HG02852 (cell line): ENCODE measurements around the gene KANSL1.

Source experiments
- ATAC-seq: cut with Tn5 transposase; IDR thresholded peaks from one replicate; pipeline ENCODE4 v1.9.1; 2021; ENCODE audit warnings: mild to moderate bottlenecking, moderate library complexity; ENCODE audit not compliant: unreplicated experiment

KANSL1 gene

DNA sequence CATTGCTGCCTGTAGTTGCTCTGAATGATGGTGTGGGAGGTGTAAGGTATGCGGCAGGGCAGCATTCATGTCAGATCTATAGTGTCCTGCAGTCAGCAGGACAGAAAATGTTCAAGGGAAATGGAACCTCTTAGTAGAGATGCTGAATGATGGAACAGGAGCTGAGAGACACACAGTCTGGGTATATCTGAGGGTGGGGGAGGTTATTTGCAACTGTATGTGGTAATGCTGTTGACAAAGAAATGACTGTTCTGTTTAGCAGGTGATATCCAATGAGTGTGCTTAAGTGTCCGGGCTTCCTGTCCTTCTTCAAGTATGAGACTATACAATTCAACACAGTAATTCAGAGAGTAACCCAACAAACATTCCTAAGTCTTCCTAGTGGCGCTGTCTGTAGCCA is 147.6 kb downstream of the KANSL1 start:
- ATAC-seq, result no peak

DNA sequence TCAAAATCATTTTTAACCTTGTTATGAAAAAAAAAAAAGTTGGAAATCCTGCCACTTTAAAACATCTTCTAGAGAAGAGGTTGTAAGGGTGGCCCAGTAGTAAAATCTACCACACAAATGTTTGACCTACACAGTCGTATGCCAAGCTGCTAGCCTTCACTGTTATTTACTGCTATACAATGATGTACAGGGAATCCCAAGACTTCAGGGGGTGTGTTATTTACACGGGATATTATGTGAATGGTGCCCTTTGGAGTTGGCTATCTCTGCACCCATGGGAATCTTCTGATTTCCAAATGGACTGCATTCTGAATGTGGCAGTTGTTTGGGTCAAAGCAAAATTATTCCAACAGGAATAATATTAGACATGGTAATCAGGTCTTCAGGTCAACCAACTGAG is 148.2 kb downstream of the KANSL1 start:
- no peak for ATAC-seq

DNA sequence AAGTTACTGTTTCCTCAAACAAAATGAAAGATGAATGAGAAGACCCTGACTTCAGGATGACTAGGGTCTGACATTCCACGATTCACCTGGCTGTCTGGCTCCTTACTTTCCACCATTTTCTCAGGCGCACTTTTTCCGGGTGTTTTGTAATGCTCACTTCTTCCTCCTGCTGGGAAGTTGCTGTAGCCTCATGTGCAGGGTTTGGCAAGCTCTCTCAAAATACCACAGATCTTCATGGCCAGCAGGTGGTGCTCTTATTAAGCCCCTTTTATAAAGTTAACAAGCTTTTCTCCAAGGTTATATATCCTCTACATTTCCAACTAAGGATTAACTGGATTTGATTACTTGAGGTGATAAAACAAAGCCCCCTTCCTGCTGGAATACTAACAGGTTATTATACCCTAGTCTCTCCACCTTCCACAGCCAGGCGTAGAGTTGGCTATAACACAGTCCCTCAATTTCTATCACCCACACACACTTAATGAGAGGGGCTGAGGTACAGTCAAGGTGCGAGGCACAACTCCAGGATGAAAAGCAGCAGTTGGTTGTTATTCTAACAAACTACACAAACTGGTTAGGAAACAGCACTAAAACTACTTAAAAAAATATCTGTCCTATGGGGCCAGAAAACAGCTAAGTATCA is 148.8 kb downstream of the KANSL1 start:
- no peak for ATAC-seq

DNA sequence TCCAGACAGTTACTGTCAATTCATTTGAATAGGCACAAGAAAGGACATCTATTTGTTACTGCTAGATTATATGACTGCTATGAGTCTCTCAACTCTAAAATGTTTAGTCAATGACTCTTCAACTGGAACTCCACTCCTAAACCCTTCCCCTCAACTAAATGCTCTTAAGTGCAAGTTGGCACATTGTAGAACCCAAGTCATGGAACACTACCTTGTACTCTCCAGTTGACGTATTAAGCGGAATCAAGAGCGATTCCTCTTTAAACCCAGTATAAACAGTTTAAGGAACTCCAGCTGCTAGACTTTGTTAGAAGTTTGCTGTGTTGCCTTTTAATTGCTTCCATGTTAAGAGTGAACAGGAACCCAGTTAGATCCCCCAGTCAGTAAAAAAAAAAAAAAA is 149.6 kb downstream of the KANSL1 start:
- ATAC-seq, result no peak

DNA sequence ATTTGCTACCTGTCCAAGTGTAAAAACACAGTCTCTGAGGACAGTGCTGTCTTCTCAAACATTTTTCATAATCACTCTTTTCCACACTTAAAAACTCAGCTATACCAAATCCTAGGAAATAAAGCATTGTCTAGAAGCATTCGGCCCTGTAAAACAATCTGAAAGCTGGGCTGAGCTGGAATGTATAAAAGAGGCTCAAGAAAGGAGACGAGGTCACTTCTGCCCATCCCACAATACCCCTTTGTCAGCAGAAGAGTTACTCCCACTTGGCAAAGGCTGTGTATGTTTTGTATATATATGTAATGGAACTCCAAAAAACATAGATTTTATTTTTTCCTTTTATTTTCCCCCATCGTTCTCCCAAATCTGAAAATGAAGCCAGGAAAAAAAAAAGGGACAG is 150.3 kb downstream of the KANSL1 start:
- ATAC-seq, result no peak

DNA sequence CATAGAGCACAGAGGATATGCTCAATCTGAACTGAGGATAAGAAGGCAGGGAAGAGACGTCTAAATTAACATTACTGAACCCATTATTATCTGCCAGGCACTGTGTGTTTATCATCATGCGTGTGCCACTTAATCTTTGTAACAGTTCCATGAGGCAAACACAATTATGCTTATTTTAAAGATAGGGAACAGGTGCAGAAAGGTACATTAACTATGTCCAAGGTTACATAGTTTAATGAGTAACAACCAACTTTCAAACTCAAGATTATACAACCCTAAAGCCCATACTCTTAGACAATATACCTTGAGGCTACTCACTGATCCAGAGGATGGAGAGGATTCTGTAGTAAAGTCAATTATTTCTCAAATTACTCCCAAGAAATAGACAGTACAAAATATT is 151.0 kb downstream of the KANSL1 start:
- ATAC-seq, result no peak

DNA sequence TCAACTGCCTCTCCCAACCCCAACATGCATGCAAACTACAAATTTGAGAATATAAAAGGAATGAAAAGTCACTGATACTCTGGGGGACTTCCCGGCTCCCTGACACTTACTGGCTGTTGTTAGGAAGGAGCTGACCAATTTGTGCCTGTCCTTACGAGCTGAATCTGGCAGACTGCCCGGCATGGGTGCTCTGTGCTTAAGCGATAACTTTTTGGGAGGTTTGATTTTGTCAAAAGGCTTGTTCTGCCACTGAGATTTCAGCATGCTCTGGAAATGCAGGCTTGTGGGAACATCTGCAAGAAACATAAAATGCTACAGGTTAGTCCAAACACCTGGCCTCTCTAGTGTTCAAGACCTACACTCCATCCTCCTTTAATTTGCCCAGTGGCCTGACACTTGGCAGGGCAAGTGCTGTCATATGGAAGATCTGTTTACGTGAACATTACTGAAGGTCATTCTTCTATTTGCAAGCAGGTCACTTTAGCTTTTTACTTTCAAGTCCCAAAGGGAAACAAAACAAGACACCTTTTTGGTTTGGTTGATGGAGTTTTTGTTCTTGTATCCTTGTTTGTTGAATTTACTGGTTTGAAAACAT is 153.5 kb downstream of the KANSL1 start:
- no peak for ATAC-seq

DNA sequence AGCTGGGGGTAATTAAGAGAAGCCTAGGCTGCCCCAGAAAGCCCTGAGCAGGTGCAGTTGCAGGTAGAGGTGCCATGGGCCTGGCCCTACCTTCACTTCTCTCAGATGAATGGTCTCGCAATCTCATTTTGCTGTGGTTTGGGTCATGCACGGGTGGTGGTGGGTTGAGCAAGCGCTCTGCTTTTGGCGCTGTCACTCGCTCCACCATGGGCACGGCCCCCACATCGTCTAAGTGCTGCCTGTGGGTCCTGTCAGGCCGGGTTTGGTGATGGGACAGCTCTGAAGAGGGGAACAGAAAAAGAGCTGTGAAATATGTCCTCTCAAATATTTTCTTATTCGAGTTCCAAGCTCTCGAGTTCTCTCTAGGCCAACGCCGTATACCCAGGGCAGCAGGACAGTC is 154.3 kb downstream of the KANSL1 start:
- no peak for ATAC-seq

DNA sequence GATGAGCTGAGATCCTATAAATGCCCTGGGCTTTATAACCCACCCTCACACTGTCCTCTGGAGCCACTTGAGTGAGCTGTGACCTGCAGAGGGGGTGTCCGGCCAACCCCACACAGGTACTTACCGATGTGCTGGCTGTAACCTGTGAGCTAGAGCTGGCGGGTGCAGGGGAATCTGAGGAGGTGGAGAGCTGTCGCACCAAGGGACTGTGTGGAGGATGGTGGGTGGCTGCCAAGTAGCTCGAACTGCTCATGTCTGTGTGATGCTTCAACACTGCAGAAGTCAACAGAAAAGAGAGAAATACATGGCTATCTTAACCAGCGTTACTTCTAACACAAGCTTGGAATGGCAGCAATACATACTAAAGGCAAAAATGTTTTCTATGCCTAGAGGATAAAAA is 154.8 kb downstream of the KANSL1 start:
- ATAC-seq, result no peak

DNA sequence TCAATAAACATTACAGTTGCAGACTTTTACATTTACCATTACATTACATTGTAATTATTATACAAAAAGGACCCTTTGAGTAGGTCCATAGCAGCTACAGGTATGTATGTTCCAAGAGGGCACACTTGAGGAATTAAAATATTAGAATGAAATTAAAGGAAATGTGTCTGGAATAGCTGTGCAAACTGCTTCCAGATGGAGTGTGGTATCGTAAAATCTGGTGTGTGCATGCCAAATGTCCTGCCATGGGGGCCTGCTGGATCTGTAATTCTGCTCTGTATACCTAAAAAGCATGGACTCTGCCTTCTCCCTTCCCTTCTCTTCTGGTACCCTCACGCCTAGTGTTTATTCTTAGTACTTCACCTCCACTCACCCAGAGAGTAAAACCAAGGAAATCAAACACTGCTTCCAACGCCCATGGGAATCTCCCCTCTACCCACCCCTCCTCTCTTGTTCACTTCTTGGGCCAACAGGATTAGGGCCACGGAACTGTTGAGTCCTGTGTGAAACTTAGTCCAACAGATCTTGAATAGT is 155.4 kb downstream of the KANSL1 start:
- ATAC-seq, result no peak

DNA sequence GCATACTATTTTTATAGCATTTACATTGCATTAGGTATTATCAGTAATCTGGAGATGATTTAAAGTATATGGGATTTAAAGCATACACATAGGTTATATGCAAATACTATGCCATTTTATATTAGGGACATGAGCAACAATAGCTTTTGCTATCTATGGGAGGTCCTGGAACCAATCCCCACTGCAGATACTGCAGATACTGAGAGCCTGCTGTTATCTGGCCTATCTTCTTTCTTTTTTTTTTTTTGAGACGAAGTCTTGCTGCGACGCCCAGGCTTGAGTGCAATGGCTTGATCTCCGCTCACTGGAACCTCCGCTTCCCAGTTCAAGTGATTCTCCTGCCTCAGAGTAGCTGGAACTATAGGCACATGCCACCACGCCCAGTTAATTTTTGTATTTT is 156.7 kb downstream of the KANSL1 start:
- no peak for ATAC-seq

DNA sequence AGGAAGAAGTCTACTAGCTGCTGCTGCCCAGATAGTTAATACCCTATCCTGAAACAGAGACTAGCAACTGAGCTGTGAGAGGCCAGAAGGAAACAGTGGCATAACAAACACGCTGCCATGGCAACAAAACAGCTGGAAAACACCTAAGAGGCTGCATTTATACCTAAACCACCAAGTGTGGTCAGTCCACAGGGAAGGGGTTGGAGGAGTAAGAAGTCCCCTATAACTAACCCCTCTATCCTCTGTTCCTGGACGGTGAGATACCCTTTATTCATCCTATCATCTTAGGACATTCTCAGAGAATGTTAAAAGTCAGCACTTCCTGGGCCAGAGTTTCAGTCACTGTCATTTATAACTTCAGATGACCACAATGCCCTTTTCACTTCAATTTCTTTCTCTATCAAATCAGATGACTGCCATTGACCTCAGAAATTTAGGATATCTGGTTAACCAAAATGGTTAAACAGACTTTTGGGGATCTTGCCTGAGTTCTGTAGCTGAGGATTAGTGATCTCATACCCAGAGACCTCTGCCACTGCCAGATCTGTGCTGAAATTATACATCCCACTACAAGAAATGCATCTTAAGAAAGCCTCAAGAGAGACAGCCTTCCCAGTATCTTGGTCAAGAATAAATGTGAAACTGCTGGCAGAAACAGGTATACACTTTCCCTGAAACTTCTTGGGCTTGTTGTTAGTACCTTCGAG is 158.0 kb downstream of the KANSL1 start:
- ATAC-seq, result no peak

DNA sequence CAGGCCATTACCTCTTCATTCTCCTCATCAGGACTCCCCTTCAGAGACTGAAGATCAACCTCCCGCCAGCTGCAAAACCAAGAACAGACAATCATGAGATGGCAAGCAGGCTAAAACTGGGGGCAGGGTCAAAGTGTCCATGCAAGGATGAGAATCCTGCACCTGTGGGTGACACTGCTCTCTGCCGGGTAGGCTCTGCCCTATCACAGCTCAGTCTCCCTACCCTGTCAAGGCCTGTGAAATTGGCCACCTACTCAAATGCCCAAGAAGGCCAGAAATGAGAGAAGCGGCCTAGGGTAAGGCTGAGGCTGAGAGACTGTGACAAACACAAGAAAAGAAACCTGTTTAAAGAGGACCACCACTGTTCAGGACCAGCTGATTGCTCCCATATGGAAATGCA is 159.8 kb downstream of the KANSL1 start:
- ATAC-seq, result no peak

DNA sequence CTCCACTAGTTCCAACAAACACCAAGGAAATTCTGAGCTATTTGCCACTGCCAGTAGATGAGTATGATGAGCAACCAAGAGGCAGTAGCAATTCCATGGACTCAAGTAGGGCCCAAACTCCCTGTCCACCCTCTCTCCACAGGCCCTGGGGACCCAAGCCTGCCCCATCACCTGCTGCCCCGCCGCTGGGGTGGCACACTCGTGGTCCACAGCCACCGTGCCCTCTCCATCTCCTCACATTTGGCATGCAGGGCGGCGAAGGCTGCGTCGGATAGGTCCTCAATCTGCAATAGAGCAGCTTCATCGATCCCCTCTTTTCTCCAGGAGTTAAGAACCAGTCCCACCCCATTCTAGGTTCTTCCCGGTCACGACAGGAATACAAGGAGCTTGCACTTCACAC is 160.3 kb downstream of the KANSL1 start:
- ATAC-seq, result no peak

DNA sequence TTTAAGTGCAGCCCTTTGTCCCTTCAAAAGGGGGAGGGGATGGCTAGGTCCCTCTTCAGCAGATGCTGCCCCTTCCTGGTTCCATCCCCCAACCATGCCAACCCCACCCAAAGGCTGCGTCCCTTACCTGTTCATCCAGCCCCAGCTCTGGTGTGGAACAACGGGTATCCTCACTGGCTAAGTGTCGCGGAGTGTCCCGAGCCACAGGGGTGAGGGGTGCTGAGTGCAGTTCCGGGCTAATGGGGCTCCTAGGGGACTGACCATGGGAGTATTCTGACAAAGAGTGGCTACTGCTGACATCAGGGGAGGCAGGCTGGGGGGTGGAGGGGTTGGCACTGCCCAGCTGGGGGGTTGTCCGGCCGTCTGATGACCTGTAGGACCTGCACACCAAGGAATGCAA is 161.3 kb downstream of the KANSL1 start:
- ATAC-seq, result no peak

DNA sequence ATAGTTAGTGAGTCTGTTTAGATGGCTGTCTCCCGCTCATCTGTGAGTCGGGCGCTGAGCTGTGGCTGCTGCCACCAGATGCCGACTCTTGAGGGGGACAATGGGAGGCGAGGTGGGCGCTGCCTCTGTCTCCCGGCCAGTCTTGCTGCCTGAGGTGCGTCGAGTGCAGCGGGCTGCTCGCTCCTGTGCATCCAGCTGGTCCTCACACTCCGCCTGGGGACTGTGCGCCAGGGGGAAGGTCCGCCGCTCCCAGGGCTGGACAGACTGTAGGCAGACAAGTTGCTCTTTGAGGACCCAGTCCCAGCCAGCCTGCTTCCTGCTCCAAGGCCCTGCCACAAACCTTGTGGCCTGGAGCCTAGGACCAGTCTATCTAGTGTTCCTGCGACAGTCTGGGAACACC is 161.8 kb downstream of the KANSL1 start:
- no peak for ATAC-seq

DNA sequence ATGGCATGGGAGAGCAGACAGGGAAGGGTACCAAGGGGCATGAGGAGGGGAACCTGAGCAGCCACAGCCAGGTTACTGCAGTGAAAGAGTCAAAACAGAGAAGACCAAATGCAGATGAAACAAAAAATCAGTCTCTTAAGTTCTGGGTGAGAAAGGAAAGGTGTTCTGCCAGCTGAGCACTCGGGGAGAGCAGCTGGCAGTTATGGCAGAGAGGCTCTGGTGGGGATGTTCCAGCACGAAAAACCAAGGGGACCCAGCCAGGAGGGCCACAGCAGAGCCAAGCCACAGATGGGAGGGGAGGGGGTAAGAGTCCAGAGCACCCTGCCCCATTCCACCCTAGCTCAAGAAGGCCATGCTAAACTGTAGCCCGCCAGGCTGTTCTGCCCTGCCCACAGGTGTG is 162.5 kb downstream of the KANSL1 start:
- no peak for ATAC-seq

DNA sequence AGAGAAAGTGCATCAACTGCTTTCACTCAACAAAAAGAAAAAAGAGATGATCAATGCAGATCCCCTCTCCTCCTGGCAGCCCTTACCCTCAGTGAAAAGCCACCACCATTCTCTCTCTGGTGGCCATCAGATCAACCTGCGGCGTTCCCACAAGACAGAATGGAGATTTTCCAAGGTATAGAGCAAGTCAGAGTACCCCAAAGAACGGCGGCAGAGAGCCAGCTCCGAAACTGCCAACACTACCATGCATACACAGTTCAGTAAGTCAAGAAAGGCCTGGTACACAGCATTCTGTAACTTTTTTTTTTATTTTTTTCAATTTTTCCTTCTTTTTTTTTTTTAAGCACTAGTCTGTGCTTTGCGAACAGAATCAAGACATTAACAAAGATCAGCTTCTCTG is 163.6 kb downstream of the KANSL1 start:
- no peak for ATAC-seq

DNA sequence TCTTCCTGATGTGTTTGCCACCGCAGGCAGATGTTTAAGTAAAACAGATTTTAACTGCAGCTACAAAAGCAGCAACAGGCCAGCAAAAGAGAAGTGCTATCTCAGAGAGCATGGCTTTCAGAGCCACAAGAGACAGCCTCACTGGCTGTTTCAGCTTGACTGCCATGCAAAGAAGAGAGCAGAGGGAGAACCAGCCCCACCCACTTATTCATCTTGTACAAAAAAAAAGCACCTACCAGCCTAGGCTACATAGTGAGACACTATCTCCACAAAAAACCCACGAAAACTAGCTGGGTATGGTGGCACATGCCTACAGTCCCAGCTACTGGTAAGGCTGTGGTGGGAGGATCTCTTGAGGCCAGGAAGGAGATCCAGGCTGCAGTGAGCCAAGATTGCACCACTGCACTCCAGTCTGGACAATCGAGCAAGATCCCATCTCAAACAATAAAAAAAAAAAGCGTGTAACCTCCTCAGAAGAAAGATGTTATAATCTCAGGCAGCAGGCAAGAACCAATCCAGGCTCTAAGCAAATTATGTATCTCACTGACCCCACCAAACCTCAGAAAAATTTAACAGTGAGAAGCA is 164.2 kb downstream of the KANSL1 start:
- no peak for ATAC-seq

DNA sequence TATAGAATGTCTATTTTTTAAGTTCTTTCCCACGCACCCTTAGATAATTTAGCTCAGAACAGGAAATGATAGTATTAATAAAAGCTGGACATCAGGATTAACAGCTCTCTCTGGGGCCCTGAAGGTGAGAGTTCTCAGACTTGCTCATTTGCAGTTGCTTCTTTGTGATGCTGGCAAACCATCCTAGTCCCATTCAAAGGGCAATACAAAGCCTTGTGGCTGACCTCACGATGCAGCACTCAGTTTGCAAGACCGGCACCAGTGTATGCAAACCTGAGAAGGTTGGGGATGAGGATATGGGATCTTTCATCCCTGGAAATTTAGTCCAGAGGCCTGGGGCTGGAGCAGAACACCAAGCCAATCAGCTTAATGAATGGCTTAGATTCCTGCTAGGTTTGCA is 164.9 kb downstream of the KANSL1 start:
- no peak for ATAC-seq

DNA sequence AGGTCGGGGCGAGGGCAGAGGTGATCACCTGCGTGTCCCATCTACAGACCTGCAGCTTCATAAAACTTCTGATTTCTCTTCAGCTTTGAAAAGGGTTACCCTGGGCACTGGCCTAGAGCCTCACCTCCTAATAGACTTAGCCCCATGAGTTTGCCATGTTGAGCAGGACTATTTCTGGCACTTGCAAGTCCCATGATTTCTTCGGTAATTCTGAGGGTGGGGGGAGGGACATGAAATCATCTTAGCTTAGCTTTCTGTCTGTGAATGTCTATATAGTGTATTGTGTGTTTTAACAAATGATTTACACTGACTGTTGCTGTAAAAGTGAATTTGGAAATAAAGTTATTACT is 165.3 kb downstream of the KANSL1 start:
- ATAC-seq, result no peak
